ENCODE measurements around the gene CD79B. TPM values are rescaled to one million over a fixed set of nuclear protein-coding genes. Genes with fewer than 3 reads are reported as not detected.

The CD79B gene
- total RNA-seq = 10 to 100 TPM in 2 of 9 donors, 1 to 10 TPM in 7; 2.2 to 16.2 (median 4.3) TPM
- 1 to 10 TPM; 5.1 to 6.3 TPM for polyA plus RNA-seq
- long read RNA-seq, donor 1, transcript CD79B-203 (6 exons, 1,254 nt) = major isoform, 5 of 10 reads
- long read RNA-seq, donor 1, partial matches to known transcripts = 1 of 10 reads
- long read RNA-seq, donor 1, other reads (novel, unspliced or antisense) = 1 of 10 reads
- long read RNA-seq, donor 2, transcript CD79B-203 (6 exons, 1,254 nt) = major isoform, 8 of 15 reads
- long read RNA-seq, donor 2, partial matches to known transcripts = 3 of 15 reads
- long read RNA-seq, donor 2, other reads (novel, unspliced or antisense) = 1 of 15 reads
- long read RNA-seq, donor 3 = 0 reads

- Histone ChIP-seq H3K4me1 (peaks cover 0 to 25% (median 14%) of the 10 kb centered on the region in 12 donors), H3K4me3 (peak within 1 kb of the TSS in 11 of 12 donors; percentile 16 to 51 (median 34)), H3K27ac (peak within 1 kb of the TSS; percentile 53 to 84 (median 74)), H3K27me3 (no peaks in the 10 kb centered on the region), H3K9me3 (no peaks in the 10 kb centered on the region), H3K36me3 (no peaks in the 10 kb centered on the region)
- no peak for DNase-seq
- 48 to 79% (median 53%) methylated on average over 12 to 19 of the region's 19 CpGs for WGBS, 4 donors
- ATAC-seq = peak in 2 of 4 donors; percentile 23 to 25
- intact Hi-C loops (cut with DNase I) = loop anchor here in 1 of 10 donors (5.0 kb wide), 1 partner anchor 50 kb away; no protein-coding TSS in a partner anchor
- TF ChIP-seq CTCF (IDR thresholded peaks at IDR 0.05) = no peak
- TF ChIP-seq POLR2A (IDR thresholded peaks at IDR 0.05) = no peak
These were observed at the start of gene CD79B for GRCh38 chr17:63931981-63932561. Gene CD79B, minus strand, starts transcription at chr17:63932331. Its CDS starts 70 bp downstream, at chr17:63932261.

- Histone ChIP-seq H3K4me1 (peaks cover 0 to 54% (median 29%) of the 10 kb centered on the region in 12 donors), H3K4me3 (no peak overlapping the region), H3K27me3 (no peaks in the 10 kb centered on the region), H3K9me3 (peaks cover 0 to 15% (median 0%) of the 10 kb centered on the region in 12 donors), H3K36me3 (no peaks in the 10 kb centered on the region), H3K27ac (peak overlapping the region in 2 of 12 donors; percentile 12 to 26)
- intact Hi-C loops (cut with DNase I) = no loop called here
- ATAC-seq (no peak), DNase-seq (no peak)
- TF ChIP-seq POLR2A (IDR thresholded peaks at IDR 0.05) = no peak
- TF ChIP-seq CTCF (IDR thresholded peaks at IDR 0.05) = no peak
- whole genome bisulfite sequencing, 4 donors = 72 to 79% (median 78%) methylated on average over 13 of the region's 13 CpGs
These were observed 46.4 kb upstream of the CD79B start for GRCh38 chr17:63978272-63979200.

GRCh38 chr17:63976702-63977101 is 44.6 kb upstream of the CD79B start:
- Histone ChIP-seq H3K36me3 (no peaks in the 10 kb centered on the region), H3K9me3 (peaks cover 0 to 3% (median 0%) of the 10 kb centered on the region in 12 donors), H3K4me1 (peaks cover 0 to 43% (median 21%) of the 10 kb centered on the region in 12 donors), H3K27ac (no peak overlapping the region), H3K27me3 (no peaks in the 10 kb centered on the region), H3K4me3 (no peak overlapping the region)
- WGBS, 4 donors = 45 to 58% (median 53%) methylated on average over 3 of the region's 3 CpGs
- DNase-seq = no peak
- intact Hi-C loops (cut with DNase I) = no loop called here
- TF ChIP-seq POLR2A (IDR thresholded peaks at IDR 0.05) (no peak), CTCF (IDR thresholded peaks at IDR 0.05) (no peak)
- ATAC-seq = no peak

All from heart left ventricle (tissue), 16 donors.